H9 (cell line): ENCODE data around the gene WDR31. TPM values are rescaled to one million over a fixed set of nuclear protein-coding genes. Genes with fewer than 3 reads are reported as not detected.

Experiments used
- DNase-seq: peaks from one replicate; pipeline ENCODE4 v3.0.0-alpha.2; 2017
- H2AFZ ChIP-seq: one replicate; pipeline ENCODE4 v1.6.1; 2013; ENCODE audit warnings: mild to moderate bottlenecking, low read length, control low read depth, moderate library complexity
- H2AK5ac ChIP-seq: 2 replicates; pipeline ENCODE4 v1.6.1; 2013; ENCODE audit warnings: low read length, control low read depth, mixed read lengths; ENCODE audit not compliant: insufficient read length
- H2BK120ac ChIP-seq: one replicate; pipeline ENCODE4 v1.6.1; 2013; ENCODE audit warnings: low read depth, mild to moderate bottlenecking, low read length, control low read depth, inconsistent platforms; ENCODE audit not compliant: poor library complexity, severe bottlenecking
- H2BK12ac ChIP-seq: 2 replicates; pipeline ENCODE4 v1.6.1; 2013; ENCODE audit warnings: low read length, control low read depth, mixed read lengths, low read depth; ENCODE audit not compliant: insufficient read length
- H2BK15ac ChIP-seq: 2 replicates; pipeline ENCODE4 v1.6.1; 2013; ENCODE audit warnings: low read depth, low read length, control low read depth
- H2BK20ac ChIP-seq: one replicate; pipeline ENCODE4 v1.6.1; 2013; ENCODE audit warnings: low read depth, mild to moderate bottlenecking, low read length, control low read depth, inconsistent platforms; ENCODE audit not compliant: poor library complexity, severe bottlenecking
- H2BK5ac ChIP-seq: 2 replicates; pipeline ENCODE4 v1.6.1; 2013; ENCODE audit warnings: low read length, control low read depth, mixed read lengths; ENCODE audit not compliant: insufficient read length
- H3K14ac ChIP-seq: 2 replicates; pipeline ENCODE4 v1.6.1; 2013; ENCODE audit warnings: low read length, control low read depth; ENCODE audit not compliant: insufficient read depth
- H3K18ac ChIP-seq: 2 replicates; pipeline ENCODE4 v1.6.1; 2013; ENCODE audit warnings: low read depth, mild to moderate bottlenecking, mixed read lengths, low read length, control low read depth; ENCODE audit not compliant: insufficient read length
- H3K23ac ChIP-seq: 2 replicates; pipeline ENCODE4 v1.6.1; 2013; ENCODE audit warnings: low read length, control low read depth, mixed read lengths, low read depth; ENCODE audit not compliant: insufficient read length
- H3K23me2 ChIP-seq: 2 replicates; pipeline ENCODE4 v1.6.1; 2013; ENCODE audit warnings: low read depth, mild to moderate bottlenecking, mixed read lengths, low read length, control low read depth; ENCODE audit not compliant: insufficient read length, poor library complexity, severe bottlenecking
- H3K27ac ChIP-seq: 2 replicates; pipeline ENCODE4 v1.5.1; 2013; ENCODE audit warnings: low read length, control low read depth, mixed read lengths, low read depth; ENCODE audit not compliant: insufficient read length
- H3K27me3 ChIP-seq: 2 replicates; pipeline ENCODE4 v1.6.1; 2013; ENCODE audit warnings: low read length, control low read depth, inconsistent platforms; ENCODE audit not compliant: insufficient read depth
- H3K4ac ChIP-seq: 2 replicates; pipeline ENCODE4 v1.6.1; 2013; ENCODE audit warnings: low read depth, mild to moderate bottlenecking, control low read depth, inconsistent platforms, low read length, moderate library complexity
- H3K4me1 ChIP-seq: 2 replicates; pipeline ENCODE4 v1.6.1; 2013; ENCODE audit warnings: low read length, control low read depth, inconsistent platforms; ENCODE audit not compliant: insufficient read depth
- H3K4me2 ChIP-seq: 2 replicates; pipeline ENCODE4 v1.6.1; 2013; ENCODE audit warnings: low read length, control low read depth, mixed read lengths; ENCODE audit not compliant: insufficient read length, insufficient read depth
- H3K56ac ChIP-seq: 2 replicates; pipeline ENCODE4 v1.6.1; 2013; ENCODE audit warnings: low read depth, mild to moderate bottlenecking, mixed read lengths, low read length, control low read depth; ENCODE audit not compliant: insufficient read length
- H3K79me1 ChIP-seq: 2 replicates; pipeline ENCODE4 v1.6.1; 2013; ENCODE audit warnings: low read depth, mild to moderate bottlenecking, moderate library complexity, low read length, control low read depth, inconsistent platforms; ENCODE audit not compliant: insufficient read depth, poor library complexity, severe bottlenecking
- H3K79me2 ChIP-seq: 2 replicates; pipeline ENCODE4 v1.6.1; 2013; ENCODE audit warnings: low read length, control low read depth, inconsistent platforms; ENCODE audit not compliant: insufficient read depth
- H3K9ac ChIP-seq: 2 replicates; pipeline ENCODE4 v1.6.1; 2013; ENCODE audit warnings: low read length, control low read depth, mixed read lengths; ENCODE audit not compliant: insufficient read length; ENCODE audit errors: extremely low read depth
- H3K9me3 ChIP-seq: one replicate; pipeline ENCODE4 v1.6.1; 2013; ENCODE audit warnings: low read depth, low read length, inconsistent platforms; ENCODE audit not compliant: control insufficient read depth
- H3T11ph ChIP-seq: one replicate; pipeline ENCODE4 v1.6.1; 2013; ENCODE audit warnings: mild to moderate bottlenecking, low read length, control low read depth, inconsistent platforms
- H4K20me1 ChIP-seq: one replicate; pipeline ENCODE4 v1.6.1; 2013; ENCODE audit not compliant: control insufficient read depth, insufficient read length, insufficient read depth
- H4K5ac ChIP-seq: 2 replicates; pipeline ENCODE4 v1.6.1; 2013; ENCODE audit warnings: low read depth, mild to moderate bottlenecking, mixed read lengths, low read length, control low read depth; ENCODE audit not compliant: insufficient read length
- H4K8ac ChIP-seq: replicated peaks from 2 replicates; pipeline ENCODE4 v1.6.1; 2013; ENCODE audit warnings: low read length, control low read depth, mixed read lengths, low read depth; ENCODE audit not compliant: insufficient read length
- H4K91ac ChIP-seq: 2 replicates; pipeline ENCODE4 v1.6.1; 2013; ENCODE audit warnings: low read depth, mild to moderate bottlenecking, moderate library complexity, mixed read lengths, low read length, control low read depth; ENCODE audit not compliant: insufficient read length
- H3K27ac Mint-ChIP-seq, 3 experiments: 2 replicates in 2 of 3; 3 replicates in 1 of 3; pipeline ENCODE4 v1.8.0; 2020 to 2021; ENCODE audit warnings: mixed read lengths in 3 of 3, mild to moderate bottlenecking in 1 of 3, moderate library complexity in 1 of 3
- H3K27me3 Mint-ChIP-seq: 2 replicates; pipeline ENCODE4 v1.8.0; 2021; ENCODE audit warnings: low read depth, mild to moderate bottlenecking, moderate library complexity, mixed read lengths
- H3K36me3 Mint-ChIP-seq, 3 experiments: 2 replicates in 2 of 3; 3 replicates in 1 of 3; pipeline ENCODE4 v1.8.0; 2020 to 2021; ENCODE audit warnings: low read depth in 3 of 3, mixed read lengths in 3 of 3; ENCODE audit not compliant: insufficient read depth in 1 of 3
- H3K4me1 Mint-ChIP-seq, 2 experiments: 2 replicates each; pipeline ENCODE4 v1.8.0; 2020; ENCODE audit warnings: mixed read lengths in 2 of 2
- H3K4me3 Mint-ChIP-seq, 2 experiments: 2 replicates in 1 of 2; 3 replicates in 1 of 2; pipeline ENCODE4 v1.8.0; 2020 to 2021; ENCODE audit warnings: mild to moderate bottlenecking in 2 of 2, mixed read lengths in 2 of 2, moderate library complexity in 1 of 2
- H3K9me3 Mint-ChIP-seq, 2 experiments: 2 replicates in 1 of 2; 3 replicates in 1 of 2; pipeline ENCODE4 v1.8.0; 2020; ENCODE audit warnings: mild to moderate bottlenecking in 2 of 2, mixed read lengths in 2 of 2, moderate library complexity in 1 of 2
- CTCF ChIP-seq: fragments of 200-600 bp; sonication (generic); conservative IDR thresholded peaks from 3 replicates; pipeline ENCODE4 v1.8.0; 2021; ENCODE audit warnings: antibody characterized with exemption, mild to moderate bottlenecking
- WGBS: extraction: QIAGEN DNeasy Blood & Tissue Kit; methylation state at CpG from one replicate; pipeline ENCODE4 v1.1.7; 2013; ENCODE audit warnings: missing lambda C conversion rate, low lambda C conversion rate, mixed read lengths; ENCODE audit not compliant: insufficient read length; ENCODE audit errors: extremely low coverage; 5-methylcytosine and 5-hydroxymethylcytosine counted together
- total RNA-seq: library from RNA; stranded (reverse); gene quantifications from 2 replicates; pipeline ENCODE4 v1.2.1, GENCODE V29; 2021

WDR31 gene
- total RNA-seq, 1 experiment from 2014 or later: 0.72 TPM

- no peaks in the 10 kb centered on the region for H3K9me3 ChIP-seq
- H3K79me1 ChIP-seq: no peaks in the 10 kb centered on the region
- Mint-ChIP-seq H3K9me3 (no peaks in the 10 kb centered on the region), H3K27me3 (no peaks in the 10 kb centered on the region; the same call in none of the 2 replicates), H3K27ac (no peak overlapping the region), H3K36me3 (no peaks in the 10 kb centered on the region), H3K4me3 (no peak overlapping the region), H3K4me1 (peaks cover 13 to 16% of the 10 kb centered on the region in 2 experiments)
- H4K91ac ChIP-seq: no peak overlapping the region
- whole genome bisulfite sequencing: no CpG with 5 or more reads among the region's 8 CpGs
- H3K27ac ChIP-seq: no peak overlapping the region
- DNase-seq: no peak
- no peak overlapping the region for H3K9ac ChIP-seq
- no peak overlapping the region for H2BK120ac ChIP-seq
- H2BK5ac ChIP-seq: no peak overlapping the region
- no peak overlapping the region for H3K23ac ChIP-seq
- H3K18ac ChIP-seq: no peak overlapping the region
- no peak for TF ChIP-seq CTCF
- no peaks in the 10 kb centered on the region for H4K20me1 ChIP-seq
- H3K14ac ChIP-seq: no peak overlapping the region
- H3K4me2 ChIP-seq: no peak overlapping the region
- no peaks in the 10 kb centered on the region for H3K23me2 ChIP-seq
- no peak overlapping the region for H2BK15ac ChIP-seq
- no peaks in the 10 kb centered on the region for H3K79me2 ChIP-seq
- no peaks in the 10 kb centered on the region for H3K4me1 ChIP-seq
- H4K5ac ChIP-seq: no peak overlapping the region
- H3K27me3 ChIP-seq: no peaks in the 10 kb centered on the region
- no peak overlapping the region for H2AK5ac ChIP-seq
- H3K4ac ChIP-seq: no peak overlapping the region
- H2BK12ac ChIP-seq: no peak overlapping the region
- H2BK20ac ChIP-seq: no peak overlapping the region
- no peak overlapping the region for H3K56ac ChIP-seq
- no peak overlapping the region for H3T11ph ChIP-seq
- H4K8ac ChIP-seq: no peak overlapping the region
- no peak overlapping the region for H2AFZ ChIP-seq
Observed at GRCh38 chr9:113299800-113300292, 40.2 kb downstream of the WDR31 start.
